B cell (primary cell): ENCODE measurements around the gene NMT1. TPM values are rescaled to one million over a fixed set of nuclear protein-coding genes. Genes with fewer than 3 reads are reported as not detected.
A peak's percentile ranks its signal among the peaks of the same experiment; 100 is the strongest.

Experiments used
- ATAC-seq: fragments of 200-7000 bp; cut with Tn5 transposase; one replicate; pipeline ENCODE4 v1.10.0; 2021; ENCODE audit warnings: low read depth, mild to moderate bottlenecking, moderate number of reproducible peaks, moderate library complexity
- CTCF ChIA-PET: fragments of 350-600 bp; sonication (Branson Sonifier 250); formaldehyde crosslinking; loops from one replicate; lab custom pipeline; 2021; ENCODE audit warnings: antibody characterized with exemption, inconsistent platforms; lab: Charles Lee
- POLR2A ChIA-PET: fragments of 350-600 bp; sonication (Branson Sonifier 250); formaldehyde crosslinking; loops from one replicate; lab custom pipeline; 2021; ENCODE audit warnings: antibody characterized with exemption; lab: Charles Lee
- DNase-seq: peaks from one replicate; pipeline ENCODE4 v3.0.0; 2013
- H2AFZ ChIP-seq: 2 replicates; pipeline ENCODE4 v1.6.1; 2012; ENCODE audit warnings: mild to moderate bottlenecking, low read depth, low read length; ENCODE audit not compliant: insufficient read depth, poor library complexity, severe bottlenecking
- H3K27ac ChIP-seq, 2 donors: 1 replicate in 1 of 2; 2 replicates in 1 of 2; pipeline ENCODE4 v1.5.1; 2012 to 2013; ENCODE audit warnings: low read length in 2 of 2, mild to moderate bottlenecking in 2 of 2, moderate library complexity in 1 of 2
- H3K27me3 ChIP-seq, 4 experiments: fragments of 200-600 bp in 1 of 4; sonication (generic) in 1 of 4; replicated peaks in 1 of 4; 1 replicate in 2 of 4; 2 replicates in 2 of 4; pipeline versions ENCODE4 v1.6.1 to v1.7.0; 2013 to 2016; ENCODE audit warnings: low read length in 3 of 4, mild to moderate bottlenecking in 2 of 4, mixed read lengths in 1 of 4, moderate library complexity in 1 of 4; ENCODE audit not compliant: insufficient read depth in 4 of 4, control insufficient read depth in 3 of 4; ENCODE audit errors: control extremely low read depth in 1 of 4
- H3K36me3 ChIP-seq, 2 experiments: replicated peaks in 1 of 2; 1 replicate in 1 of 2; 2 replicates in 1 of 2; pipeline versions ENCODE4 v1.6.1 to v1.7.1; 2013; ENCODE audit warnings: low read length in 1 of 2; ENCODE audit not compliant: insufficient read depth in 2 of 2, control insufficient read depth in 1 of 2; ENCODE audit errors: control extremely low read depth in 1 of 2, extremely low read depth in 1 of 2
- H3K4me1 ChIP-seq, 2 donors: fragments of 200-600 bp in 1 of 2; sonication (generic) in 1 of 2; 1 replicate in 1 of 2; 2 replicates in 1 of 2; pipeline versions ENCODE4 v1.5.1 to v1.6.1; 2013 to 2017; ENCODE audit warnings: low read length in 2 of 2; ENCODE audit not compliant: control insufficient read depth in 2 of 2, insufficient read depth in 2 of 2
- H3K4me2 ChIP-seq: replicated peaks from 2 replicates; pipeline ENCODE3; 2012; ENCODE audit warnings: mild to moderate bottlenecking, low read depth, low read length; ENCODE audit not compliant: poor library complexity, severe bottlenecking
- H3K4me3 ChIP-seq, 5 experiments: fragments of 200-600 bp in 1 of 5; sonication (generic) in 1 of 5; 1 replicate in 3 of 5; 2 replicates in 2 of 5; pipeline versions ENCODE4 v1.5.1 to v1.7.0; 2011 to 2016; ENCODE audit warnings: low read length in 4 of 5, mild to moderate bottlenecking in 4 of 5, low read depth in 2 of 5, control low read depth in 1 of 5, moderate library complexity in 1 of 5; ENCODE audit not compliant: insufficient read depth in 1 of 5; ENCODE audit errors: control extremely low read depth in 1 of 5, extremely low read depth in 1 of 5
- H3K79me2 ChIP-seq: fragments of 200-600 bp; sonication (generic); one replicate; pipeline ENCODE4 v1.6.0; 2016; ENCODE audit warnings: low read length; ENCODE audit not compliant: control insufficient read depth, insufficient read depth
- H3K9ac ChIP-seq: fragments of 200-600 bp; sonication (generic); 2 replicates; pipeline ENCODE4 v1.6.1; 2017; ENCODE audit warnings: mild to moderate bottlenecking, low read length, moderate library complexity
- H3K9me3 ChIP-seq, 3 donors: one replicate each; pipeline versions ENCODE4 v1.6.1 to v1.7.1; 2013; ENCODE audit warnings: low read length in 2 of 3; ENCODE audit not compliant: control insufficient read depth in 2 of 3, insufficient read depth in 1 of 3; ENCODE audit errors: control extremely low read depth in 1 of 3
- H4K20me1 ChIP-seq: 2 replicates; pipeline ENCODE4 v1.6.0; 2012; ENCODE audit warnings: mild to moderate bottlenecking, low read length; ENCODE audit not compliant: insufficient read depth, control insufficient read depth, poor library complexity, severe bottlenecking
- H3K27ac Mint-ChIP-seq: one replicate; pipeline ENCODE4 v1.8.0; 2021; ENCODE audit warnings: mixed read lengths
- H3K27me3 Mint-ChIP-seq: one replicate; pipeline ENCODE4 v1.8.0; 2021; ENCODE audit warnings: mixed read lengths
- H3K4me1 Mint-ChIP-seq: one replicate; pipeline ENCODE4 v1.8.0; 2021; ENCODE audit warnings: mixed read lengths
- H3K4me3 Mint-ChIP-seq: one replicate; pipeline ENCODE4 v1.8.0; 2021; ENCODE audit warnings: mixed read lengths
- H3K9me3 Mint-ChIP-seq: one replicate; pipeline ENCODE4 v1.8.0; 2022; ENCODE audit warnings: mixed read lengths; ENCODE audit not compliant: insufficient read depth
- EZH2 ChIP-seq: IDR thresholded peaks from 2 replicates; pipeline ENCODE4 v1.6.1; 2012; ENCODE audit warnings: borderline replicate concordance, low read depth, mild to moderate bottlenecking, moderate library complexity, low read length; ENCODE audit not compliant: insufficient read depth, poor library complexity, severe bottlenecking
- WGBS: methylation state at CpG from one replicate; pipeline ENCODE4 v1.1.5; 2013; ENCODE audit warnings: missing lambda C conversion rate; ENCODE audit not compliant: insufficient coverage; 5-methylcytosine and 5-hydroxymethylcytosine counted together
- intact Hi-C: fragments of 100-400 bp; cut with micrococcal nuclease; formaldehyde crosslinking; loops from one replicate; pipeline ENCODE4 v1.10.0; 2022
- polyA plus RNA-seq: library from polyadenylated mRNA; depleted of rRNA; stranded (reverse); fragments of >200 nt; gene quantifications from 2 replicates; pipeline ENCODE4 v1.2.3, GENCODE V29; 2012
- total RNA-seq, 2 donors: library from RNA; stranded (reverse); fragments of 120-200 nt in 1 of 2; gene quantifications; 1 replicate in 1 of 2; 2 replicates in 1 of 2; pipeline versions ENCODE4 v1.2.3 to v1.2.4, GENCODE V29; 2013 to 2022
- TF ChIP-seq, protein P1 (sequence below): fragments of 200-600 bp; IDR thresholded peaks from one replicate; pipeline ENCODE4 v1.8.0; 2022; ENCODE audit warnings: antibody characterized with exemption, mild to moderate bottlenecking

Gene NMT1
- total and polyA plus RNA-seq, 2 donors (not counting 1 experiment from before 2014, with no cell fraction given): 30.1 to 134 TPM

GRCh38 chr17:45061606-45062205 is 589 bp downstream of the NMT1 start:
- intact Hi-C loops: loop anchor here (1.0 to 10.0 kb wide), 9 partner anchors 10 to 1133 kb away; partner anchors contain the start of genes ACBD4, C1QL1, DCAKD and EFTUD2
- Mint-ChIP-seq H3K4me1 (peaks cover 41% of the 10 kb centered on the region), H3K27ac (peak overlapping the region; percentile 100), H3K27me3 (no peaks in the 10 kb centered on the region), H3K9me3 (no peaks in the 10 kb centered on the region), H3K4me3 (peak overlapping the region; percentile 99)
- no CpG with 5 or more reads among the region's 15 CpGs for WGBS
- no peak for DNase-seq
- Histone ChIP-seq H3K27ac (peak overlapping the region; percentile 67 to 87), H3K9me3 (no peaks in the 10 kb centered on the region), H4K20me1 (peaks cover 45% of the 10 kb centered on the region), H3K36me3 (no peaks in the 10 kb centered on the region), H3K79me2 (peaks cover 89% of the 10 kb centered on the region), H3K27me3 (no peaks in the 10 kb centered on the region), H3K4me3 (peak overlapping the region; percentile 62 to 98 (median 96)), H3K4me1 (peaks cover 29 to 42% of the 10 kb centered on the region in 2 donors), H3K4me2 (peak overlapping the region; percentile 89), H3K9ac (peak overlapping the region; percentile 89), H2AFZ (peak overlapping the region; percentile 96)
- ChIA-PET POLR2A (interaction anchor here (0.5 to 1.9 kb wide), 9 partner anchors 10 to 1700 kb away, joined by 3 to 9 read pairs (median 4); partner anchors contain the start of genes ACBD4, EFTUD2 and HEXIM2), CTCF (interaction anchor here (0.5 to 1.9 kb wide), 7 partner anchors 10 to 1105 kb away, joined by 3 to 6 read pairs (median 3); partner anchors contain the start of genes ACBD4, DCAKD and HEXIM1)
- no peak for ATAC-seq
- TF ChIP-seq, protein P1, sequence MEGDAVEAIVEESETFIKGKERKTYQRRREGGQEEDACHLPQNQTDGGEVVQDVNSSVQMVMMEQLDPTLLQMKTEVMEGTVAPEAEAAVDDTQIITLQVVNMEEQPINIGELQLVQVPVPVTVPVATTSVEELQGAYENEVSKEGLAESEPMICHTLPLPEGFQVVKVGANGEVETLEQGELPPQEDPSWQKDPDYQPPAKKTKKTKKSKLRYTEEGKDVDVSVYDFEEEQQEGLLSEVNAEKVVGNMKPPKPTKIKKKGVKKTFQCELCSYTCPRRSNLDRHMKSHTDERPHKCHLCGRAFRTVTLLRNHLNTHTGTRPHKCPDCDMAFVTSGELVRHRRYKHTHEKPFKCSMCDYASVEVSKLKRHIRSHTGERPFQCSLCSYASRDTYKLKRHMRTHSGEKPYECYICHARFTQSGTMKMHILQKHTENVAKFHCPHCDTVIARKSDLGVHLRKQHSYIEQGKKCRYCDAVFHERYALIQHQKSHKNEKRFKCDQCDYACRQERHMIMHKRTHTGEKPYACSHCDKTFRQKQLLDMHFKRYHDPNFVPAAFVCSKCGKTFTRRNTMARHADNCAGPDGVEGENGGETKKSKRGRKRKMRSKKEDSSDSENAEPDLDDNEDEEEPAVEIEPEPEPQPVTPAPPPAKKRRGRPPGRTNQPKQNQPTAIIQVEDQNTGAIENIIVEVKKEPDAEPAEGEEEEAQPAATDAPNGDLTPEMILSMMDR: no peak
- no peak for TF ChIP-seq EZH2

GRCh38 chr17:45063198-45063597 is 2.1 kb downstream of the NMT1 start:
- no peak overlapping the region for H3K9ac ChIP-seq
- POLR2A ChIA-PET: interaction anchor here (1.2 kb wide), 1 partner anchor 13 kb away, joined by 3 read pairs; no protein-coding TSS in a partner anchor
- peak overlapping the region; percentile 78 for H3K27ac Mint-ChIP-seq

More at GRCh38 chr17:45063198-45063597, 2.1 kb downstream of the NMT1 start:
- Histone ChIP-seq H4K20me1 (peaks cover 60% of the 10 kb centered on the region), H3K4me2 (peak overlapping the region; percentile 89), H3K36me3 (peaks cover 1 to 2% of the 10 kb centered on the region in 2 experiments), H3K4me1 (peaks cover 29 to 42% of the 10 kb centered on the region in 2 donors), H3K4me3 (no peak overlapping the region), H3K27ac (peak overlapping the region; percentile 11 to 52), H2AFZ (no peak overlapping the region), H3K27me3 (no peaks in the 10 kb centered on the region), H3K79me2 (peaks cover 90% of the 10 kb centered on the region), H3K9me3 (no peaks in the 10 kb centered on the region)
- Mint-ChIP-seq H3K9me3 (no peaks in the 10 kb centered on the region), H3K4me3 (peak overlapping the region; percentile 99), H3K27me3 (no peaks in the 10 kb centered on the region), H3K4me1 (peaks cover 50% of the 10 kb centered on the region)
- CTCF ChIA-PET: interaction anchor here (0.7 to 1.0 kb wide), 2 partner anchors 36 to 72 kb away, joined by 3 to 4 read pairs; partner anchors contain the start of gene ACBD4
- intact Hi-C loops: loop anchor here (5.0 to 10.0 kb wide), 2 partner anchors 506 to 1132 kb away; partner anchors contain the start of genes FZD2 and KANSL1
- DNase-seq (peak; percentile 45), ATAC-seq (no peak)
- no CpG with 5 or more reads among the region's 1 CpG for WGBS
- TF ChIP-seq, protein P1: no peak
- TF ChIP-seq EZH2: no peak
